D341Med (cell line): ENCODE results near the gene UBE2F.

Experiments
- DNase-seq: peaks from one replicate; pipeline ENCODE4 v3.0.0; 2012; ENCODE audit warnings: low spot score

The UBE2F gene

DNA sequence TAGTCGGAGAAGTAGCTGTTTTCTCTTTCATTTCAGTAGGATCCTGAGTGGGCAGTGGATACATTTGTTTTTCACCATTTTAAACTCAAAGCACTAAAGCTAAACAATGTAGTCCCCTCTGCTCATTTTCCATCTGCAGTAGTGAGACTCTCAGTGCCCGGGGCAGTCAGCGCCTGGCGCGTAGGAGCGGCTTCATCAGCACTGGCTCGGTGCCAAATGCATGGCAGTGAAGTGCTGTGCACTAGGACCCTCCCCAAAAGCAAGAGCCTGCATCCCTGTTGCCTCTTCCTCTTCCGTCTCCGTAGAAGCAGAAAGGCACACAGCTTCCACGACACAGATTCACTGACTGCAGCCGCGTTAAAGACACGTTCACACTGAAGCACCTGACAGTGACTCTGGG lies 114.3 kb downstream of the UBE2F start:
- DNase-seq, result no peak

- no peak for DNase-seq
These were observed 114.7 kb downstream of the UBE2F start for GRCh38 chr2:238081561-238081960.

- no peak for DNase-seq
These were observed 115.3 kb downstream of the UBE2F start for GRCh38 chr2:238082151-238082550.

DNA sequence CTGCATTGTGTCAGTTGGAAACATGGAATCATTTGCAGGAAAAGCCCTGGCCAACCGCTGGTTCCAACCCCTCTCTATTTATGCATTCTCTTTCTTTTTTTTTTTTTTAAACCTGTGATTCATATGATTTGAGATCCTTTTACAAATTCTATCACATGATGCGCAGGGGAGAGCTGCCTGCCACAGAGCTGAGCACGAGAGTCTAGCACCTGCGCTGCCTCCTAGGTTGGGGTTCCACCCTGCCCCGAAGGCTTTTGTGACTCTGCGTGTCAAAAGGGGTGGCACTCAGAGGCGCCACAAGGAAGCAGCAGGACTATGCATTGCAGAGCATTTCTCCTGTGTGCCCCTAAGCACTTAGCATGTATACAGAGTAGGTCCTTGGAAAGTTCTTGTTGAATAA lies 116.0 kb downstream of the UBE2F start:
- no peak for DNase-seq

DNA sequence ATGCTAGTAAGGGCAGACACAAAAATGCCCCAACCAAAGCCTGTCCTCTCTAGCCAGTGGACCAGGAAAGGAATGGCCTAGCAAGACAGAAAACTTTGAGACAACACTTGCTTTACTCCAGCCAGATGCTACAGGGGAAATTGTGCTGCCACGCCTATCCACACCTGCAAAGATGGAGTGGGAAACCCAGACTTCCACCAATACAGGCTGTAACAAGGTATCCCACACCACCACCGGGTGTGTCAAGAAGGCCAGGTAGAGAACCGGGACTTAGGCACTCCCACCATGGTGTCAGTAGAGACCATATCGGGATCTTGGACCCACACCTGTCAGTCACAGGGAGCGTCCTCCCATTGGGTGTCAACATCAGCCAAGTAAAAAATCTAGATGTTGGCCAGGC lies 117.1 kb downstream of the UBE2F start:
- DNase-seq, result no peak

DNA sequence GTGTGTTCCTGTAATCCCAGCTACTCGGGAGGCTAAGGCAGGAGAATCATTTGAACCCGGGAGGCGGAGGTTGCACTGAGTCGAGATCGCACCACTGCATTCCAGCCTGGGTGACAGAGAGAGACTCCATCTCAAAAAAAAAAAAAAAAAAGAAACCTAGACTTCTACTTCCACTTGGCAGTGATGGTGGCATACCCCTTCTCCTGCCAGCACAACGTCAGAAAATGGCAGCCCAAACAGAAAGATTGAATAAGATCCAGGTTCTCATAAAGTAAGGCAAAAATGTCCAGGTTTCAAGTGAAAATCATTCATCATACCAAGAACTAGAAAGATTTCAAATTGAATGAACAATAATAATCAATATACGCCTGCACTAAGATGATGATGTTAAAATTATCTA lies 117.9 kb downstream of the UBE2F start:
- no peak for DNase-seq

DNA sequence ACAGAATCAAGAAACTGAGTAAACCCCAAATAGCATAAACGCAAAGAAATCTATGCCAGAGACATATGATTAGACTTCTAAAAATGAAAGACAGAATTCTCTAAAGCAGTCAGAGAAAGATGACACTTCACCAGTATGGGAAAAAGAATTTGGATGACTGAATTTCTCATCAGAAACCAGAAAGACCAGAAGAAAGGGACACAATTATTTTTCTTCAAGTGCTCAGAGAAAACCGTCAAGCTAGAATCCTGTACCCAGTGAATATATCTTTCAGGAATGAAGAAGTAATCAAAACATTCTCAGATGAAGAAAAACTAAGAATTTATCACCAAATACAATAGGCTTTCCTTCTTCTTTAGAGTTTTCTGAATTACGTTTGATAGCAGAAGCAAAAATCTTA lies 119.1 kb downstream of the UBE2F start:
- no peak for DNase-seq

DNA sequence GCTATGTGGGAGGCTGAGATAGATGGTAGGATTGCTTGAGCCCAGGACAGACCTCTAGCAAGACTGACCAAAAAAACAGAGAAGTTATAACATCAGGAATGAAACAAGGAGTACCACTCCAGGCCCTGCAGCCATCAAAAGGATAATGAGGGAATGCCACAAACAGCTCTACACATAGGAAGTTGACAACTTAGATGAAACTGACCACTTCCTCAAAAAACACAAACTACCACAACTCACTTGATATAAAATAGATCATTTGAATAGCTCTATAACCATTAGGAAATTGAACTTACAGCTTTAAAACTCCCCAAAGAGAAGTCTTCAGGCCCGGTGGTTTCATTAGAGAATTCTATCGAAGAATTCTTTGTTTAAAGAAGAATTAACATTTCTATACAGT lies 120.4 kb downstream of the UBE2F start:
- DNase-seq, result no peak

DNA sequence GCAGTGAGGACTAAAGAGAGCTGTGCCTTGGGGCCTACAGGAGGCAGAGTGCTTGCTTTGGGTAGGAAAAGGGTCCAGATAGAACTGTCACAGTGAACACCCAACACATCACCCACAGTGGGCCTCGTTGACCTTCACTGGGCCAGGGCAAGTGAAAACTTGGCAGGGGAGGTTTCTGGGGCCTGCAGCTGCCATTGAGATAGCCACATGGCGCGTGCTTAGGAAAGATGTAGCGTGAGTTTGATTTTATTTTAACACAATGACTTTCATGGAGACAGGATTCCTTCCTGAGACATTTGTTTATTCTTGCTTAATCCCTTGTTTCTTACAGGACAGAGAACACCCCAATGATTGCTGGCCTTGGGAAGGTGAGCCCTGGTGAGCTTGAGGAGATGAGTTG lies 124.1 kb downstream of the UBE2F start:
- DNase-seq, result no peak

DNA sequence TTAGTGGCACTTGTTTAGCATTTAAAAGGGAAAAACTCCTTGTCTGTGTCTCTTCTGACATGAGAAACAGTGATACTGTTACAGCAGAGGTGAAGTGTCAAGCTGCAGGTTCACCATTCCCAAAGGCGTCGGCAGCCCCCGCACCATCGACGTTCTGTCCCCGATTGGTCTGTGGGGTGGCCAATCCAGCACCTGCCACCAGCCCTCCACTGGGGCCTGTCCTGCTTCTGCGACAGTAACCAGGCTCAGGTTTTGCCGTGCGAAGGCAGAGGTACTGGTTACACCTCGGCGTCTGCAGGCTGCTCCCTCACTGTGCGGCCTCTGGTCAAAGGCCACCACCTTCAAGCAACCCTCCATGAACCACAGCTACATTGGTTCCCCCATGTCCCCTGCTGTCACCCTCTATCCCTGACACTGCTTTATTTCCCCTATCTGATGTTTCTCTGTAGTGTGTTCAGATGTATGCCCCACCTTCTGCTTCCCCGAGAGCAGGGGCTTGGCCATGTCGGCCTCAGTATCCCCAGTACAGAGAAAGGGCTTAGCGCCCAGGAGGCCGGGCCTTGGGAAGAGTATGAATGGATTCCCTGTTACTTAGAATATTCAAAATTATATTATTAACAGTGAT lies 124.7 kb downstream of the UBE2F start:
- DNase-seq, result peak; percentile 11
